ENCODE data around the gene ALDOB. TPM values are rescaled to one million over a fixed set of nuclear protein-coding genes. Genes with fewer than 3 reads are reported as not detected.

The ALDOB gene
- polyA plus RNA-seq (ENCODE audit: insufficient read length in 4 of 4) = 100 to 1,000 TPM in 3 of 4 donors, 10 to 100 TPM in 1; 23.0 to 791 (median 590) TPM

DNA sequence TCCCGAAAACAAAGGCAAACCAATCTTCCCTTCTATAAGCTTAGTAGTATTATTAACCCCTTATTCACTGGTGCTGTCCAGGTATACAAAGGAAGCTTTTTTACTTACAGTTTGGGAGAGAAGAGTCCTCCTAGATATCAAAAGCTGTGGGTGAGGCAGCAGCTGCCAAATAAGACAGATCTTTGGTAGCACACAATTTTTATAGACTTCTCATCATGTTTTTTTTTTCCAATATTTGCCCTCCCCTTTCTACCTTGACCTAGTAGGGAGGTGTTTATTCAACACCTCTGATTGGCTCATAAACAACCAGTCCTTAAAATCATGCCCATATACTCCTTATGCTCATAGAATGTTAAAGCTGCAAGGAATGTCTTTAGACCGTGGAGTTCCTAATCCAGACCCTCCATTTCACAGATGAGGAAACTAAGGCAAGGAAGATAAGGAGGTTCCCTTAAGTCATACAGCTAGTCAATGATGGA lies at the start of gene ALDOB:
Gene ALDOB (minus strand): TSS at position 174 of the 479 bp plus-strand sequence. CDS start 4,887 bp downstream, outside the sequence.
- no peak for DNase-seq (ENCODE audit: low read depth in 4 of 4, low spot score in 3 of 4)

DNA sequence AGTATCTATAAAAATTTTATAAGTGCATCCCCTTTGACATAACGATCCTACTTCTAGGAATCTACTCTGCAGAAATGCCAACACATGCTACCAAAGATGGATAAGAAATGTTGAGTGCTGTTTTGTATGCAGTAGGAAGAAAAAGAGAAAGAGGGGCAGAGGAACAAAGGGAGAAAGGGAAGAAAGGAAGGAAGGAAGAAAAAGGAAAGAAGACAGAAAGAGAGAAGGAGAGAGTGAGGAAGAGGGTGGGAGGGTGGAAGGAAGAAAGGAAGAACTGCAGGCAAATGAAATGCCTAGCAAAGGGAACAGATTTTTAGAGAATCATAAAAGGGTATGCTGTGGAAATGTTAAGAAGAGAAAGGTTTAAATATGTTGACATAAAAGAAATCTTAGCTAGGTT lies 48.5 kb upstream of the ALDOB start:
- no peak for DNase-seq (ENCODE audit: low read depth in 4 of 4, low spot score in 3 of 4)

DNA sequence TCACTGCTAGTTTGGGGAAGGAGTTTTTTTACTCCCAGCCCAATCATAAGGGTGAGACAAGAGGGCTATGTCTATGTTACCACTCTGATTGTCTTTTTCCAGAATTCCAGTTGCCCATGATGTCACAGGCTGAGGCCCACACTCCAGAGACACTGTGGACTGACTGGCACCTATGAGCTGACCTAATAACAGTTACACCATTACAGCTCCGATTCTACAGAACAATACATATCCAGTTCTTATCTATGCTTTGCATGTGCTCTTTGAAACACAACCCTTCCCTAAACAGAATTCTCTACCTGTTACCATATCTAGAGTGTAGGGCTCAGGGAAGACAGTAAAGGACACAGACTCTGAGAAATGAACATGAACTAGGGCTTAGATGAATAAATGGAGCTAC lies 45.7 kb upstream of the ALDOB start:
- DNase-seq (ENCODE audit: low read depth in 4 of 4, low spot score in 3 of 4) = no peak

GRCh38 chr9:101480386-101480785 lies 44.8 kb upstream of the ALDOB start:
- DNase-seq (ENCODE audit: low read depth in 4 of 4, low spot score in 3 of 4) = no peak

- no peak for DNase-seq (ENCODE audit: low read depth in 4 of 4, low spot score in 3 of 4)
Observed at GRCh38 chr9:101479338-101480030, 43.9 kb upstream of the ALDOB start.

DNA sequence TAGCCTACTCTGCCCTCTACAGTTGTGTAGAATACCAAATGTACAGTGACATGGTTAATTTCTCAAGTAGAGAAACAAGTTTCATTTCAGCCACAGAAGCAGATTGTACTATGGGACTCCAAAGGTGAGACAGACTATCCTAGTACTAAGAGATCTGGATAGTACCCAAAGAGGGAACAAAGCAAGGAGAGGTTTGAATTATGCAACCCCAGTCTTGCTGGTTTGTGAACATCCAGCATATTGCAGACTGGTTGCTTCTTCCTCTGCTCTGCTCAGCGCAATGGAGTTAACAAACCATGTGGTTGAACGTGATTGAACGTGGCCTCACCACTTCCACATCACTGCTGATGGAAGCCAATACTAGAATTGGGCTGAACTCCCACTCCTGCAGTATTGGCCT lies 43.3 kb upstream of the ALDOB start:
- no peak for DNase-seq (ENCODE audit: low read depth in 4 of 4, low spot score in 3 of 4)

DNA sequence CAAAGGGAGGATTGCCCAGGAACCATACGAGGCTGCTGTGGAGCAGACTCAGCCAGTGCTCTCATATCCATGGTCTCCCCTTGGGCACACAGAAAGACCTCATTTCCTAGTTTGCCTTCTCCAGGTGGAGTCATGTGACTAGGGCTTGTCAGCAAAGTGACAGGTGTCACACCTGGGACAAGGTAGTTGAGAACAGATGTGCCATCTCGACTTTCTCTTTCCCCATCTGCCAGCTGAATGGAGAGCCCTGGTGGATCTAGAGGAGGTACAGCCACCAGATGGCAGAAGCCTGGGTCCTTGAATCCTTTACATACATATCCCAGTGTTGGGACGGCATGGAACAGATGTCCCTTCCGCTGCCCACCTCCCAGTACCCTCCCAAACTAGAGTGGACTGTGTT lies 42.9 kb upstream of the ALDOB start:
- DNase-seq (ENCODE audit: low read depth in 4 of 4, low spot score in 3 of 4) = no peak

- DNase-seq (ENCODE audit: low read depth in 4 of 4, low spot score in 3 of 4) = no peak
Observed at GRCh38 chr9:101477736-101478135, 42.2 kb upstream of the ALDOB start.

GRCh38 chr9:101477214-101477613 lies 41.6 kb upstream of the ALDOB start:
- no peak for DNase-seq (ENCODE audit: low read depth in 4 of 4, low spot score in 3 of 4)

DNA sequence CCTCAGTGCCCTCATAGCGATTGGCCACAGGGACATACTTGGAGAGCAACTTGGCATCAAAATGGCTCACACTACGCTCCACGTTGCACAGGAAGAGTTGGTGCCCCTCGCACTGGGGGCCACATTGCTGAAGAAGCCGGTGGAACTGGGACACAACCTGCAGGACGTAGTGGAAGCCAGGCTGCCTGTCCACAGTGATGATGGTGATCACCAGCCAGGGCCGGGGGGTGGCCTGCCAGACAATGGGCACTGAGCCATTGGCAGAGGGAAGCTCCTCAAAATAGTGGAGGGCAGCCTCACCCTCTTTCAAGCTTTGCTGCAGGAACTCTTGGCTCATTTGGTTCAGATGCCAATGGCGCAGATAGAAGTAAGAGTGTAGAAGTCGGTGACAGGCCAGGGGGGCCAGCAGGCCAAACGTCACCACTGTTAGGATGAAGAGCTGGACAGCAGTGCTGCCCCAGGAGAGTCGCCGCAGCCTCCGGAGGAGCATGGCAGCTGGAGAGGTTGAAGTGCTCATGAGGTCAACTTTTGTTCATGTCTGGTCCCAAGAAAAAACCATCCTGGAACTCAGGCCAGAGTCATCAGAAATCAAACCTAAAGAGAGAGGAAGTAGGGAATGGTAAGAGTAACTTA lies 41.1 kb upstream of the ALDOB start:
- DNase-seq (ENCODE audit: low read depth in 4 of 4, low spot score in 3 of 4) = no peak

DNA sequence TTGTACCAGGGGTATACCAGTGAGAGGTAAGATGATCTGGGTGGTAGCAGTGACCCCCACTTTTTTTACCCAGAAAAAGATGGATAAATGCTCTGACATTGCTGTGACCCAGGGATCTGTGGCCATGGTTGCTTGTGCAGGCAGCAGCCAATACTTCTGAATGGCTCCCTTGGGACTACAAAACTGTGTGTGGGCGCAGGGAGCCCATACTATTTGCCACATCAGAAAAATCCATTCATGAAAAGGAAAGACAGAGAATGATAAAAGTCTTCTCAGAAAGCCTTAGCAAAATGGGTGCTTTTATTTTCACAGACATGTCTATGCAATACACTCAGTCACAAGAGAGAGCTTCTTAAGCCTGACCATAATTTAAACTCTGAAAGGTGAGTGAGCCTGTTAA lies 37.3 kb upstream of the ALDOB start:
- DNase-seq (ENCODE audit: low read depth in 4 of 4, low spot score in 3 of 4) = no peak

- DNase-seq (ENCODE audit: low read depth in 4 of 4, low spot score in 3 of 4) = no peak
Observed at GRCh38 chr9:101470929-101471328, 35.4 kb upstream of the ALDOB start.

GRCh38 chr9:101470021-101470420 lies 34.4 kb upstream of the ALDOB start:
- DNase-seq (ENCODE audit: low read depth in 4 of 4, low spot score in 3 of 4) = no peak

DNA sequence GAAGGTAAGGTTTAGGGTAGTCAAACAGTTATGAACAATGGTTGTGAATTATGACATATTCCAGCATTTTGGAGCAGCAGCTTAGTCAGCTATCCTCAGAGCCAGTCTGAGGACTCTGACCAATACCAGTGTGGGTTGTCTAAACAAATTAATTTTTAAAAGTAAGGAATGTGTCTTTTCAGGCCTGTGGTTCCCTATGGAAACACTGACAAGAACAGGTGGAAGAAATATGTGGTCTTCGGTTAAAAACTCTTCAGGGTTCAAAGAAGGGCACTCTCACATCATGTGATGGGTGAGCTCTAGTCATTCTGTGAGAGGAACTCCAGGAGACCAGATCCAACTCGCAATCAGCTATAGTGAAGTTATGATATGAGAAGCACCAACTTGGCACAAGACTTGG lies 33.5 kb upstream of the ALDOB start:
- no peak for DNase-seq (ENCODE audit: low read depth in 4 of 4, low spot score in 3 of 4)

GRCh38 chr9:101468116-101468515 lies 32.5 kb upstream of the ALDOB start:
- no peak for DNase-seq (ENCODE audit: low read depth in 4 of 4, low spot score in 3 of 4)

GRCh38 chr9:101467690-101468089 lies 32.1 kb upstream of the ALDOB start:
- no peak for DNase-seq (ENCODE audit: low read depth in 4 of 4, low spot score in 3 of 4)

GRCh38 chr9:101466863-101467262 lies 31.3 kb upstream of the ALDOB start:
- DNase-seq (ENCODE audit: low read depth in 4 of 4, low spot score in 3 of 4) = no peak

GRCh38 chr9:101465326-101465915 lies 29.8 kb upstream of the ALDOB start:
- DNase-seq (ENCODE audit: low read depth in 4 of 4, low spot score in 3 of 4) = no peak

- DNase-seq (ENCODE audit: low read depth in 4 of 4, low spot score in 3 of 4) = no peak
Observed at GRCh38 chr9:101463397-101463796, 27.8 kb upstream of the ALDOB start.

GRCh38 chr9:101462558-101462957 lies 27.0 kb upstream of the ALDOB start:
- no peak for DNase-seq (ENCODE audit: low read depth in 4 of 4, low spot score in 3 of 4)

- DNase-seq (ENCODE audit: low read depth in 4 of 4, low spot score in 3 of 4) = no peak
Observed at GRCh38 chr9:101460965-101461364, 25.4 kb upstream of the ALDOB start.
